Psoas muscle (tissue), 8 donors: ENCODE results near the gene LRRC8B. TPM values are rescaled to one million over a fixed set of nuclear protein-coding genes. Genes with fewer than 3 reads are reported as not detected.
A peak's percentile ranks its signal among the peaks of the same experiment; 100 is the strongest.

Experiments used
- ATAC-seq, 4 donors: fragments of 200-7000 bp; cut with Tn5 transposase; one replicate each; pipeline ENCODE4 v1.9.1; 2020; ENCODE audit warnings: moderate library complexity in 3 of 4, mild to moderate bottlenecking in 2 of 4
- DNase-seq, 2 donors: peaks; one replicate each; pipeline ENCODE4 v3.0.0-alpha.2; 2020
- H3K27ac ChIP-seq: fragments of 200-600 bp; one replicate; pipeline ENCODE4 v1.8.0; 2022
- H3K27me3 ChIP-seq, 3 donors: fragments of 200-600 bp in 1 of 3; one replicate each; pipeline versions ENCODE4 v1.6.1 to v1.8.0; 2013 to 2022; ENCODE audit warnings: low read length in 2 of 3, mild to moderate bottlenecking in 2 of 3, moderate library complexity in 1 of 3; ENCODE audit not compliant: insufficient read depth in 3 of 3
- H3K36me3 ChIP-seq, 2 donors: fragments of 200-600 bp in 1 of 2; one replicate each; pipeline versions ENCODE4 v1.6.1 to v1.8.0; 2013 to 2022; ENCODE audit warnings: low read depth in 1 of 2, mild to moderate bottlenecking in 1 of 2, moderate library complexity in 1 of 2; ENCODE audit not compliant: insufficient read depth in 1 of 2
- H3K4me1 ChIP-seq: fragments of 200-600 bp; one replicate; pipeline ENCODE4 v1.8.0; 2022
- H3K4me3 ChIP-seq: fragments of 200-600 bp; one replicate; pipeline ENCODE4 v1.8.0; 2022; ENCODE audit warnings: mild to moderate bottlenecking
- H3K9me3 ChIP-seq: fragments of 200-600 bp; one replicate; pipeline ENCODE4 v1.8.0; 2022
- WGBS, 3 donors: extraction: QIAGEN DNeasy Blood & Tissue Kit; methylation state at CpG; one replicate each; pipeline versions ENCODE4 v1.1.6 to v1.1.7; 2013; 5-methylcytosine and 5-hydroxymethylcytosine counted together
- intact Hi-C, 2 donors: fragments of 100-400 bp; cut with DNase I; formaldehyde crosslinking; loops; one replicate each; pipeline versions ENCODE4 v1.11.0 to v1.14.2; 2022
- polyA plus RNA-seq, 3 donors: library from polyadenylated mRNA; stranded (reverse); fragments of 200-250 nt; gene quantifications; one replicate each; pipeline ENCODE4 v1.2.3, GENCODE V29; 2013
- total RNA-seq, 4 donors: library from RNA; stranded (reverse); fragmentation: NEBNext Ultra II Directional in 2 of 4; extraction: Animal tissue kit (Norgen Biotek cat#: 25700) in 2 of 4; gene quantifications; one replicate each; pipeline versions ENCODE4 v1.2.1 to v1.2.4, GENCODE V29; 2021 to 2023
- TF ChIP-seq, protein P1 (sequence below): fragments of 200-600 bp; IDR thresholded peaks from one replicate; pipeline ENCODE4 v1.8.0; 2022; ENCODE audit warnings: antibody characterized with exemption
- donor health status: healthy with polysubstance abuse.
- donor health status: DM: no; HTN: no; CAD: no; lungs with moderate emphysema.
- donor health status: Bipolar disorder and iron deficiency.
- donor health status: healthy.
- donor health status: DM: yes; HTN: yes; CAD: no.
- donor health status: DM: no; HTN: no; CAD: no.
- donor health status: DM: no; HTN: no; CAD: no.
- donor health status: DM: yes; HTN: yes; CAD: no.

The LRRC8B gene
- total and polyA plus RNA-seq, 7 donors = 2.7 to 21.6 (median 10.3) TPM

DNA sequence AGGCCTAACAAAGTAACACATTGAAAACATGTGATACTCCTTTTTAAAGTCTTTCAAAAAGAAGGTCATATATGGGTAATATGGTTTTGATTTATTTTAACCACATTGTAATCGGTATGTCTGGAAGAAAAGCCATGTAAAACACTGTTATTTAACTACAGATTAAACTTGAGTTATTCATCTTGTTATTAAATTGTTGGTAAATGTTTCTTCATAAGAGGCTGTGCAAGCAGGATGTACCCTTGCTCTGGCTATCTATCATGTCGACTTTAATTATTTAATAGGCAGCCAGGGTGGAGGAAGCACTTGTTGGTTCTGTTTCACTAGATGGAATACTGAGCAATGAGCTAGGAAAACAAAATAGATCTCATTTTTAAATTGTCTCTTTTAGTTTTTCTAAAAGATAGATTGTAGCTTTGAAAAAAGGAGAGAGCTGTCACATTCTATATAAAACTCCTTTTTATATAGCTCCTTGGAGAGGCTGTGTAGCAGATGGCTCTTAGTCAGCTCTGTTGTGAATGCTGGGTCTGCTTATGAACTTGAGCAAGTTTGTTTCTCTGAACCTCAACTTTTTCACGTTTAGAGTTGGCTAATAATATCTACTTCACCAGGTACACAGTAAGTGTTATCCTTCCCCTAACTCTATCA lies 39.5 kb downstream of the LRRC8B start:
- H3K27me3 ChIP-seq = no peaks in the 10 kb centered on the region
- peaks cover 22% of the 10 kb centered on the region for H3K4me1 ChIP-seq
- H3K27ac ChIP-seq = no peak overlapping the region
- peaks cover 0 to under 1% of the 10 kb centered on the region in 2 donors for H3K36me3 ChIP-seq
- no peaks in the 10 kb centered on the region for H3K9me3 ChIP-seq
- ATAC-seq (no peak), DNase-seq (no peak)
- intact Hi-C loops = no loop called here
- no peak overlapping the region for H3K4me3 ChIP-seq
- TF ChIP-seq, protein P1, sequence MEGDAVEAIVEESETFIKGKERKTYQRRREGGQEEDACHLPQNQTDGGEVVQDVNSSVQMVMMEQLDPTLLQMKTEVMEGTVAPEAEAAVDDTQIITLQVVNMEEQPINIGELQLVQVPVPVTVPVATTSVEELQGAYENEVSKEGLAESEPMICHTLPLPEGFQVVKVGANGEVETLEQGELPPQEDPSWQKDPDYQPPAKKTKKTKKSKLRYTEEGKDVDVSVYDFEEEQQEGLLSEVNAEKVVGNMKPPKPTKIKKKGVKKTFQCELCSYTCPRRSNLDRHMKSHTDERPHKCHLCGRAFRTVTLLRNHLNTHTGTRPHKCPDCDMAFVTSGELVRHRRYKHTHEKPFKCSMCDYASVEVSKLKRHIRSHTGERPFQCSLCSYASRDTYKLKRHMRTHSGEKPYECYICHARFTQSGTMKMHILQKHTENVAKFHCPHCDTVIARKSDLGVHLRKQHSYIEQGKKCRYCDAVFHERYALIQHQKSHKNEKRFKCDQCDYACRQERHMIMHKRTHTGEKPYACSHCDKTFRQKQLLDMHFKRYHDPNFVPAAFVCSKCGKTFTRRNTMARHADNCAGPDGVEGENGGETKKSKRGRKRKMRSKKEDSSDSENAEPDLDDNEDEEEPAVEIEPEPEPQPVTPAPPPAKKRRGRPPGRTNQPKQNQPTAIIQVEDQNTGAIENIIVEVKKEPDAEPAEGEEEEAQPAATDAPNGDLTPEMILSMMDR = no peak
- 54 to 62% (median 61%) methylated on average over 3 of the region's 3 CpGs for WGBS, 3 donors

GRCh38 chr1:89565521-89565920 lies 40.9 kb downstream of the LRRC8B start:
- intact Hi-C loops = no loop called here
- DNase-seq = no peak
- Histone ChIP-seq H3K36me3 (no peaks in the 10 kb centered on the region), H3K4me1 (peaks cover 22% of the 10 kb centered on the region), H3K27me3 (no peaks in the 10 kb centered on the region), H3K27ac (no peak overlapping the region), H3K9me3 (no peaks in the 10 kb centered on the region), H3K4me3 (no peak overlapping the region)
- WGBS, 3 donors = 88 to 94% (median 93%) methylated on average over 6 of the region's 6 CpGs
- TF ChIP-seq, protein P1 = no peak
- peak in 3 of 4 donors; percentile 45 to 69 (median 54) for ATAC-seq

DNA sequence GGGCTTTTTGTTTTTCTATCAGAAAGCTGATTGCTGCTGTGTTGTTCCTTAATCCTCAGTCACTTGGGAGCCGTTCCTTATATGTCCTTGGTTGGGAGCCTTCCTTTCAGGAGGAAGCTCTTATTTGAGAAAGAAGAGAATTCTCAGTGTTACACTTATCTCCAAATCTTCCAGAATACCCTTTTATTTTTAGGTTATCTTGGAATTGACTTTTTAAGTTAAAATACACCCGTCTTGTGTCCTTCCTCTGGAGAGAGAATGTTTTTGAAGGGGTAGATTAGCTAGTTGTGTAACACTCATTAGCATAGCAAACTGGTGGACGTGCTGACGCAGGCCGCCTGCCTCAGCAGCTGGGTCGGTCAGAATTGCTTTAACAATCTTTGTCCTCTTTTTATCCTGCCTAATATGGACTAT lies 42.1 kb downstream of the LRRC8B start:
- 29 to 57% (median 30%) methylated on average over 6 of the region's 6 CpGs for WGBS, 3 donors
- Histone ChIP-seq H3K4me3 (peak overlapping the region; percentile 39), H3K9me3 (no peaks in the 10 kb centered on the region)

DNA sequence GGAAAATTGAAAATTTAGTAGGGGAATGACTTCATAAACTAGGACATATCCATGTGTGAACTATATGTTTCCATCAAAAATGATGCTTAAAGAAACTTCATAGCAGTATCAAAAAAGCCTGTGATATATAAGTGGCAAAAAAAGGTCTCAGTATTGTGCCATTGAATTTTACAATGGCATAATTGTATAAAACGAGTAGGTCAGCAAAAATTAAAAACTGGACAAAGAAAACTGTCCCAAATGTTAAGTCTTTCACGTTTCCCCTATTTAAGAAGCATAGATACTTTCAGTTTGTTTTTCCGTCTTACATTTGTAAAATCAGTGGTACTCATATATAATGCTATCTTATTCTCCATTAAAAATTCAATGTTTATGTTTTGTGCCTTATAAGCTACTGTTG lies 43.2 kb downstream of the LRRC8B start:
- TF ChIP-seq, protein P1 = no peak
- Histone ChIP-seq H3K36me3 (peaks cover 0 to 13% of the 10 kb centered on the region in 2 donors), H3K4me1 (peaks cover 22% of the 10 kb centered on the region), H3K27ac (no peak overlapping the region), H3K4me3 (peak overlapping the region; percentile 24), H3K27me3 (no peaks in the 10 kb centered on the region), H3K9me3 (no peaks in the 10 kb centered on the region)
- WGBS, 3 donors = 49 to 76% (median 57%) methylated on average over 3 of the region's 3 CpGs
- DNase-seq (no peak), ATAC-seq (no peak)
- intact Hi-C loops = loop anchor here in 1 of 2 donors (1.0 kb wide), 1 partner anchor 36 kb away; no protein-coding TSS in a partner anchor

More for the DNA sequence above, 42.1 kb downstream of the LRRC8B start:
- DNase-seq = peak; percentile 34 to 68
- ATAC-seq = peak; percentile 53 to 85 (median 78)
- TF ChIP-seq, protein P1 = no peak
- intact Hi-C loops = loop anchor here in 1 of 2 donors (1.0 kb wide), 1 partner anchor 35 kb away; no protein-coding TSS in a partner anchor
- Histone ChIP-seq H3K36me3 (peaks cover 0 to 6% of the 10 kb centered on the region in 2 donors), H3K27me3 (no peaks in the 10 kb centered on the region), H3K4me1 (peaks cover 22% of the 10 kb centered on the region), H3K27ac (peak overlapping the region; percentile 62)
